ENCODE data around the gene CNDP1. TPM values are rescaled to one million over a fixed set of nuclear protein-coding genes. Genes with fewer than 3 reads are reported as not detected.

Gene CNDP1
- total RNA-seq, 1 experiment from 2014 or later = not detected

- H3K27ac ChIP-seq = no peak overlapping the region
- peaks cover 4% of the 10 kb centered on the region for H3K36me3 ChIP-seq
- DNase-seq = no peak
- H3K27me3 ChIP-seq = no peaks in the 10 kb centered on the region
- no peak overlapping the region for H3K4me3 ChIP-seq
- H3K9me3 ChIP-seq (replicated peaks) = no peaks in the 10 kb centered on the region
- no peaks in the 10 kb centered on the region for H3K4me1 ChIP-seq
Observed at GRCh38 chr18:74595431-74595830, 61.1 kb downstream of the CNDP1 start.

- H3K9me3 ChIP-seq (replicated peaks) = no peaks in the 10 kb centered on the region
- peak overlapping the region; percentile 87 for H3K27ac ChIP-seq
- DNase-seq = peak; percentile 50 to 63
Observed at GRCh38 chr18:74597034-74597661, 62.8 kb downstream of the CNDP1 start.

GRCh38 chr18:74597662-74598349, 63.5 kb downstream of the CNDP1 start, which contains the start of gene ZNF407:
Gene ZNF407 (plus strand): TSS chr18:74597870. CDS start chr18:74631020, 33,150 bp downstream.
- H3K4me1 ChIP-seq = no peaks in the 10 kb centered on the region
- peak; percentile 84 to 85 for DNase-seq
- peak within 1 kb of the TSS; percentile 87 for H3K4me3 ChIP-seq
- no peaks in the 10 kb centered on the region for H3K9me3 ChIP-seq (replicated peaks)
- H3K36me3 ChIP-seq = peaks cover 4% of the 10 kb centered on the region
- H3K27ac ChIP-seq = peak within 1 kb of the TSS; percentile 87
- no peaks in the 10 kb centered on the region for H3K27me3 ChIP-seq

More at GRCh38 chr18:74597034-74597661, 62.8 kb downstream of the CNDP1 start:
- Histone ChIP-seq H3K4me1 (no peaks in the 10 kb centered on the region), H3K36me3 (peaks cover 4% of the 10 kb centered on the region), H3K4me3 (peak overlapping the region; percentile 87), H3K27me3 (no peaks in the 10 kb centered on the region)

GRCh38 chr18:74598350-74599001, 64.2 kb downstream of the CNDP1 start:
- Histone ChIP-seq H3K4me3 (peak overlapping the region; percentile 87), H3K27ac (peak overlapping the region; percentile 87), H3K36me3 (peaks cover 4% of the 10 kb centered on the region), H3K4me1 (no peaks in the 10 kb centered on the region), H3K27me3 (no peaks in the 10 kb centered on the region), H3K9me3 (replicated peaks) (no peaks in the 10 kb centered on the region)
- DNase-seq = peak; percentile 56 to 63

- Histone ChIP-seq H3K36me3 (no peaks in the 10 kb centered on the region), H3K27me3 (no peaks in the 10 kb centered on the region), H3K9me3 (replicated peaks) (no peaks in the 10 kb centered on the region), H3K4me3 (no peak overlapping the region), H3K27ac (no peak overlapping the region), H3K4me1 (peaks cover 11% of the 10 kb centered on the region; the same call in 1 of the 2 replicates)
- peak; percentile 43 to 53 for DNase-seq
Observed at GRCh38 chr18:74604361-74604760, 70.1 kb downstream of the CNDP1 start.

- peak; percentile 12 to 18 for DNase-seq
- Histone ChIP-seq H3K36me3 (no peaks in the 10 kb centered on the region), H3K4me3 (no peak overlapping the region), H3K27ac (no peak overlapping the region), H3K27me3 (no peaks in the 10 kb centered on the region), H3K4me1 (peaks cover 11% of the 10 kb centered on the region; the same call in 1 of the 2 replicates), H3K9me3 (replicated peaks) (no peaks in the 10 kb centered on the region)
Observed at GRCh38 chr18:74604774-74605173, 70.5 kb downstream of the CNDP1 start.

- H3K4me3 ChIP-seq = no peak overlapping the region
- peaks cover 11% of the 10 kb centered on the region; the same call in 1 of the 2 replicates for H3K4me1 ChIP-seq
- no peak overlapping the region for H3K27ac ChIP-seq
- H3K9me3 ChIP-seq (replicated peaks) = no peaks in the 10 kb centered on the region
- DNase-seq = no peak
- no peaks in the 10 kb centered on the region for H3K36me3 ChIP-seq
- H3K27me3 ChIP-seq = no peaks in the 10 kb centered on the region
Observed at GRCh38 chr18:74608681-74609080, 74.4 kb downstream of the CNDP1 start.

GRCh38 chr18:74609535-74609934, 75.2 kb downstream of the CNDP1 start:
- H3K27ac ChIP-seq = no peak overlapping the region
- no peaks in the 10 kb centered on the region for H3K27me3 ChIP-seq
- H3K9me3 ChIP-seq (replicated peaks) = no peaks in the 10 kb centered on the region
- H3K36me3 ChIP-seq = no peaks in the 10 kb centered on the region
- no peak for DNase-seq
- H3K4me1 ChIP-seq = peaks cover 6% of the 10 kb centered on the region; the same call in 1 of the 2 replicates
- no peak overlapping the region for H3K4me3 ChIP-seq

- no peak for DNase-seq
- Histone ChIP-seq H3K27me3 (no peaks in the 10 kb centered on the region), H3K4me1 (peaks cover 1% of the 10 kb centered on the region; the same call in 1 of the 2 replicates), H3K36me3 (no peaks in the 10 kb centered on the region), H3K4me3 (no peak overlapping the region), H3K9me3 (replicated peaks) (no peaks in the 10 kb centered on the region), H3K27ac (no peak overlapping the region)
Observed at GRCh38 chr18:74610051-74610615, 75.8 kb downstream of the CNDP1 start.

- H3K4me3 ChIP-seq = no peak overlapping the region
- H3K4me1 ChIP-seq = no peaks in the 10 kb centered on the region
- H3K27me3 ChIP-seq = no peaks in the 10 kb centered on the region
- no peak for DNase-seq
- no peaks in the 10 kb centered on the region for H3K36me3 ChIP-seq
- H3K27ac ChIP-seq = no peak overlapping the region
- no peaks in the 10 kb centered on the region for H3K9me3 ChIP-seq (replicated peaks)
Observed at GRCh38 chr18:74610860-74611259, 76.6 kb downstream of the CNDP1 start.

- Histone ChIP-seq H3K27me3 (no peaks in the 10 kb centered on the region), H3K9me3 (replicated peaks) (no peaks in the 10 kb centered on the region), H3K27ac (no peak overlapping the region), H3K36me3 (no peaks in the 10 kb centered on the region), H3K4me3 (no peak overlapping the region), H3K4me1 (no peaks in the 10 kb centered on the region)
- DNase-seq = no peak
Observed at GRCh38 chr18:74611765-74612164, 77.5 kb downstream of the CNDP1 start.

GRCh38 chr18:74613381-74613780, 79.1 kb downstream of the CNDP1 start:
- DNase-seq = no peak
- no peaks in the 10 kb centered on the region for H3K9me3 ChIP-seq (replicated peaks)

GRCh38 chr18:74616494-74616893, 82.2 kb downstream of the CNDP1 start:
- Histone ChIP-seq H3K9me3 (replicated peaks) (no peaks in the 10 kb centered on the region), H3K27ac (no peak overlapping the region), H3K27me3 (no peaks in the 10 kb centered on the region), H3K36me3 (no peaks in the 10 kb centered on the region), H3K4me1 (no peaks in the 10 kb centered on the region), H3K4me3 (no peak overlapping the region)
- DNase-seq = no peak

More at GRCh38 chr18:74613381-74613780, 79.1 kb downstream of the CNDP1 start:
- H3K4me3 ChIP-seq = no peak overlapping the region
- no peaks in the 10 kb centered on the region for H3K36me3 ChIP-seq
- no peak overlapping the region for H3K27ac ChIP-seq
- no peaks in the 10 kb centered on the region for H3K27me3 ChIP-seq
- H3K4me1 ChIP-seq = no peaks in the 10 kb centered on the region

GRCh38 chr18:74617486-74617885, 83.2 kb downstream of the CNDP1 start:
- Histone ChIP-seq H3K27me3 (no peaks in the 10 kb centered on the region), H3K9me3 (replicated peaks) (no peaks in the 10 kb centered on the region), H3K27ac (no peak overlapping the region), H3K4me3 (no peak overlapping the region), H3K36me3 (no peaks in the 10 kb centered on the region), H3K4me1 (no peaks in the 10 kb centered on the region)
- DNase-seq = no peak

GRCh38 chr18:74622072-74622471, 87.8 kb downstream of the CNDP1 start:
- Histone ChIP-seq H3K36me3 (no peaks in the 10 kb centered on the region), H3K4me3 (no peak overlapping the region), H3K27ac (no peak overlapping the region), H3K9me3 (replicated peaks) (no peaks in the 10 kb centered on the region), H3K4me1 (no peaks in the 10 kb centered on the region), H3K27me3 (no peaks in the 10 kb centered on the region)
- DNase-seq = no peak
